ENCODE results near the gene USP48. TPM values are rescaled to one million over a fixed set of nuclear protein-coding genes. Genes with fewer than 3 reads are reported as not detected.

USP48 gene
- total RNA-seq, 1 donor from 2014 or later, result 86.5 TPM

GRCh38 chr1:21693732-21694131 is 89.2 kb downstream of the USP48 start:
- Mint-ChIP-seq H3K9me3 (no peaks in the 10 kb centered on the region), H3K27me3 (ENCODE audit: low read depth) (no peaks in the 10 kb centered on the region), H3K27ac (no peak overlapping the region), H3K4me3 (no peak overlapping the region), H3K36me3 (peaks cover 42% of the 10 kb centered on the region), H3K4me1 (peaks cover 9% of the 10 kb centered on the region)
- no peak for DNase-seq (ENCODE audit: low spot score in 2 of 2, unreplicated experiment in 2 of 2)
- TF ChIP-seq CTCF (IDR thresholded peaks at IDR 0.05; ENCODE audit: unreplicated experiment), result no peak

- peaks cover 52% of the 10 kb centered on the region for H3K36me3 Mint-ChIP-seq
- no peak overlapping the region for H3K4me3 Mint-ChIP-seq
- H3K4me1 Mint-ChIP-seq, result peaks cover 9% of the 10 kb centered on the region
- H3K27ac Mint-ChIP-seq, result no peak overlapping the region
- no peak for TF ChIP-seq CTCF (IDR thresholded peaks at IDR 0.05; ENCODE audit: unreplicated experiment)
- H3K27me3 Mint-ChIP-seq (ENCODE audit: low read depth), result no peaks in the 10 kb centered on the region
- no peak for DNase-seq (ENCODE audit: low spot score in 2 of 2, unreplicated experiment in 2 of 2)
- peaks cover 4% of the 10 kb centered on the region for H3K9me3 Mint-ChIP-seq
These were observed 91.2 kb downstream of the USP48 start for GRCh38 chr1:21691739-21692138.

- H3K27me3 Mint-ChIP-seq (ENCODE audit: low read depth), result no peaks in the 10 kb centered on the region
- H3K4me1 Mint-ChIP-seq, result peaks cover 9% of the 10 kb centered on the region
- DNase-seq (ENCODE audit: low spot score in 2 of 2, unreplicated experiment in 2 of 2), result no peak
- peaks cover 16% of the 10 kb centered on the region for H3K9me3 Mint-ChIP-seq
- no peak for TF ChIP-seq CTCF (IDR thresholded peaks at IDR 0.05; ENCODE audit: unreplicated experiment)
- H3K27ac Mint-ChIP-seq, result no peak overlapping the region
- peaks cover 68% of the 10 kb centered on the region for H3K36me3 Mint-ChIP-seq
- no peak overlapping the region for H3K4me3 Mint-ChIP-seq
These were observed 93.1 kb downstream of the USP48 start for GRCh38 chr1:21689661-21690372.

- no peak overlapping the region for H3K27ac Mint-ChIP-seq
These were observed 95.8 kb downstream of the USP48 start for GRCh38 chr1:21687081-21687529.

GRCh38 chr1:21685946-21686678 is 96.8 kb downstream of the USP48 start:
- peaks cover 23% of the 10 kb centered on the region for H3K9me3 Mint-ChIP-seq
- no peak overlapping the region for H3K4me3 Mint-ChIP-seq
- no peak for DNase-seq (ENCODE audit: low spot score in 2 of 2, unreplicated experiment in 2 of 2)
- peaks cover 70% of the 10 kb centered on the region for H3K36me3 Mint-ChIP-seq
- H3K4me1 Mint-ChIP-seq, result peaks cover 5% of the 10 kb centered on the region
- TF ChIP-seq CTCF (IDR thresholded peaks at IDR 0.05; ENCODE audit: unreplicated experiment), result no peak
- no peaks in the 10 kb centered on the region for H3K27me3 Mint-ChIP-seq (ENCODE audit: low read depth)
- no peak overlapping the region for H3K27ac Mint-ChIP-seq

More at GRCh38 chr1:21687081-21687529, 95.8 kb downstream of the USP48 start:
- peaks cover 67% of the 10 kb centered on the region for H3K36me3 Mint-ChIP-seq
- DNase-seq (ENCODE audit: low spot score in 2 of 2, unreplicated experiment in 2 of 2), result no peak
- H3K9me3 Mint-ChIP-seq, result peaks cover 23% of the 10 kb centered on the region
- H3K4me3 Mint-ChIP-seq, result no peak overlapping the region
- H3K27me3 Mint-ChIP-seq (ENCODE audit: low read depth), result no peaks in the 10 kb centered on the region
- H3K4me1 Mint-ChIP-seq, result peaks cover 5% of the 10 kb centered on the region
- TF ChIP-seq CTCF (IDR thresholded peaks at IDR 0.05; ENCODE audit: unreplicated experiment), result no peak

Data from mesothelial cell of epicardium (in vitro differentiated cells).